HCT116 (cell line): ENCODE data around the gene COL18A1. TPM values are rescaled to one million over a fixed set of nuclear protein-coding genes. Genes with fewer than 3 reads are reported as not detected.

Experiments
- ATAC-seq: fragments of 200-7000 bp; cut with Tn5 transposase; 2 replicates; pipeline ENCODE4 v1.9.1; 2020; ENCODE audit warnings: mild to moderate bottlenecking, moderate library complexity
- BruUV-seq: library from RNA; stranded (reverse); fragments of 400-500 nt; replicated peaks from 2 replicates; lab custom pipeline; 2021; lab: Mats Ljungman, UMichigan
- CTCF ChIA-PET: fragments of 300-600 bp; sonication (Branson Sonifier 250); formaldehyde crosslinking; loops from one replicate; lab custom pipeline; 2021; ENCODE audit warnings: antibody characterized with exemption; lab: Charles Lee
- POLR2A ChIA-PET: fragments of 300-600, 350-600 bp; sonication (Branson Sonifier 250); formaldehyde crosslinking; loops from one replicate; lab custom pipeline; 2021; ENCODE audit warnings: antibody characterized with exemption; lab: Charles Lee
- RAD21 ChIA-PET, 2 experiments: fragments of 300-600 bp; sonication (Branson Sonifier 250); formaldehyde crosslinking; loops; one replicate each; lab custom pipeline; 2023; ENCODE audit warnings: low total read pairs in 2 of 2; ENCODE audit not compliant: uncharacterized antibody in 2 of 2, unreplicated experiment in 2 of 2, low non-redundant PET in 1 of 2; lab: Charles Lee
- DNase-seq: peaks from one replicate; pipeline ENCODE4 v3.0.0-alpha.2; 2010; ENCODE audit warnings: low read depth, low spot score
- H2AFZ ChIP-seq: fragments of 200-600 bp; shearing (Covaris generic), sonication (generic); 2 replicates; pipeline ENCODE4 v1.6.1; 2017; ENCODE audit warnings: low read depth, mixed run types, mixed read lengths, antibody characterized with exemption, low read length; ENCODE audit not compliant: poor library complexity, severe bottlenecking
- H3K27ac ChIP-seq: 2 replicates; pipeline ENCODE4 v1.5.1; 2012; ENCODE audit warnings: low read depth, low read length
- H3K27me3 ChIP-seq: fragments of 200-600 bp; sonication (generic); 2 replicates; pipeline ENCODE4 v1.6.1; 2016; ENCODE audit warnings: mixed run types, low read length, mixed read lengths; ENCODE audit not compliant: insufficient read depth
- H3K36me3 ChIP-seq, 2 experiments: fragments of 200-500 bp in 1 of 2; fragments of 200-600 bp in 1 of 2; sonication (Bioruptor generic) in 1 of 2; sonication (generic) in 1 of 2; 2 replicates each; pipeline versions ENCODE4 v1.5.1 to v1.6.1; 2014 to 2016; ENCODE audit warnings: low read length in 2 of 2, inconsistent platforms in 1 of 2, mixed read lengths in 1 of 2, mixed run types in 1 of 2; ENCODE audit not compliant: insufficient read depth in 2 of 2, control insufficient read depth in 1 of 2
- H3K4me1 ChIP-seq, 2 experiments: fragments of 200-600 bp in 1 of 2; sonication (generic) in 1 of 2; 2 replicates each; pipeline versions ENCODE4 v1.5.1 to v1.6.1; 2012 to 2017; ENCODE audit warnings: low read length in 2 of 2, inconsistent platforms in 1 of 2, mild to moderate bottlenecking in 1 of 2, mixed read lengths in 1 of 2, mixed run types in 1 of 2, moderate library complexity in 1 of 2; ENCODE audit not compliant: insufficient read depth in 2 of 2, control insufficient read depth in 1 of 2
- H3K4me2 ChIP-seq: fragments of 200-600 bp; sonication (generic); 2 replicates; pipeline ENCODE4 v1.6.1; 2017; ENCODE audit warnings: mixed run types, low read length, mixed read lengths
- H3K4me3 ChIP-seq, 2 experiments: fragments of 200-600 bp in 1 of 2; sonication (generic) in 1 of 2; replicated peaks in 1 of 2; 2 replicates each; pipeline ENCODE4 v1.5.1; 2011 to 2016; ENCODE audit warnings: low read length in 2 of 2, control low read depth in 1 of 2, low read depth in 1 of 2, mild to moderate bottlenecking in 1 of 2, mixed read lengths in 1 of 2, mixed run types in 1 of 2
- H3K79me2 ChIP-seq: fragments of 200-600 bp; sonication (generic); 2 replicates; pipeline ENCODE4 v1.6.1; 2017; ENCODE audit warnings: mild to moderate bottlenecking, mixed run types, low read length, moderate library complexity, mixed read lengths; ENCODE audit not compliant: insufficient read depth
- H3K9ac ChIP-seq: fragments of 200-600 bp; sonication (generic); 2 replicates; pipeline ENCODE4 v1.6.1; 2016; ENCODE audit warnings: low read length, mixed read lengths
- H3K9me2 ChIP-seq: fragments of 200-600 bp; sonication (generic), shearing (Covaris generic); 2 replicates; pipeline ENCODE4 v1.6.1; 2017; ENCODE audit warnings: mixed run types, mild to moderate bottlenecking, moderate library complexity; ENCODE audit not compliant: insufficient read depth
- H3K9me3 ChIP-seq, 2 experiments: fragments of 200-500 bp in 1 of 2; fragments of 200-600 bp in 1 of 2; sonication (Bioruptor generic) in 1 of 2; sonication (generic) in 1 of 2; 2 replicates each; pipeline ENCODE4 v1.6.1; 2014 to 2017; ENCODE audit warnings: low read length in 2 of 2, mixed read lengths in 2 of 2, inconsistent platforms in 1 of 2, low read depth in 1 of 2, mild to moderate bottlenecking in 1 of 2, mixed run types in 1 of 2, moderate library complexity in 1 of 2; ENCODE audit not compliant: control insufficient read depth in 1 of 2, insufficient read depth in 1 of 2
- H4K20me1 ChIP-seq: fragments of 200-600 bp; sonication (generic), shearing (Covaris generic); 2 replicates; pipeline ENCODE4 v1.6.1; 2017; ENCODE audit warnings: mixed run types, mild to moderate bottlenecking, moderate library complexity; ENCODE audit not compliant: insufficient read depth
- ATF3 ChIP-seq: IDR thresholded peaks from 2 replicates; pipeline ENCODE4 v1.6.1; 2012
- CTCF ChIP-seq, 3 experiments: fragments of 200-600 bp in 1 of 3; sonication (generic) in 1 of 3; IDR thresholded peaks in 2 of 3; conservative IDR thresholded peaks in 1 of 3; 2 replicates each; pipeline ENCODE4 v1.5.1; 2012 to 2017; ENCODE audit warnings: low read depth in 2 of 3, low read length in 2 of 3, antibody characterized with exemption in 1 of 3, borderline replicate concordance in 1 of 3, control low read depth in 1 of 3, mild to moderate bottlenecking in 1 of 3, mixed read lengths in 1 of 3, mixed run types in 1 of 3, moderate library complexity in 1 of 3; ENCODE audit not compliant: insufficient read depth in 1 of 3
- EGR1 ChIP-seq: IDR thresholded peaks from 2 replicates; pipeline ENCODE4 v1.6.1; 2012; ENCODE audit warnings: low read depth
- ELF1 ChIP-seq: IDR thresholded peaks from 2 replicates; pipeline ENCODE4 v1.6.1; 2012; ENCODE audit warnings: low read depth, borderline replicate concordance
- EZH2 ChIP-seq: fragments of 200-600 bp; sonication (generic); IDR thresholded peaks from 2 replicates; pipeline ENCODE4 v1.6.1; 2017; ENCODE audit warnings: antibody characterized with exemption, mixed run types
- EZH2phosphoT487 ChIP-seq: fragments of 200-600 bp; IDR thresholded peaks from 2 replicates; pipeline ENCODE4 v1.6.1; 2018; ENCODE audit warnings: antibody characterized with exemption, borderline replicate concordance
- FOSL1 ChIP-seq: IDR thresholded peaks from 2 replicates; pipeline ENCODE4 v1.6.1; 2012; ENCODE audit warnings: low read depth
- JUND ChIP-seq: IDR thresholded peaks from 2 replicates; pipeline ENCODE4 v1.6.1; 2012
- SIN3A ChIP-seq: IDR thresholded peaks from 2 replicates; pipeline ENCODE4 v1.6.1; 2012; ENCODE audit warnings: low read depth
- SRF ChIP-seq: IDR thresholded peaks from 2 replicates; pipeline ENCODE4 v1.6.1; 2012; ENCODE audit warnings: low read depth
- TCF7L2 ChIP-seq: IDR thresholded peaks from 2 replicates; pipeline ENCODE4 v1.7.0; 2011; ENCODE audit warnings: borderline replicate concordance, inconsistent platforms; ENCODE audit not compliant: insufficient read depth, insufficient read length; ENCODE audit errors: extremely low read depth
- YY1 ChIP-seq: IDR thresholded peaks from 2 replicates; pipeline ENCODE4 v1.6.1; 2011; ENCODE audit warnings: low read length, low read depth, moderate library complexity, mild to moderate bottlenecking; ENCODE audit not compliant: insufficient replicate concordance; ENCODE audit errors: extremely low read depth
- ZBTB33 ChIP-seq: IDR thresholded peaks from 2 replicates; pipeline ENCODE4 v1.6.1; 2011; ENCODE audit warnings: mild to moderate bottlenecking, low read length, moderate library complexity; ENCODE audit not compliant: insufficient replicate concordance; ENCODE audit errors: extremely low read depth
- ZFX ChIP-seq: fragments of 450-650 bp; IDR thresholded peaks from 2 replicates; pipeline ENCODE4 v1.6.1; 2017
- intact Hi-C: fragments of 100-400 bp; cut with micrococcal nuclease; formaldehyde crosslinking; loops from 2 replicates; pipeline ENCODE4 v1.10.0; 2022
- total RNA-seq: library from RNA; stranded (reverse); gene quantifications from one replicate; pipeline ENCODE4 v1.2.1, GENCODE V29; 2021; ENCODE audit not compliant: unreplicated experiment
- TF ChIP-seq, protein P1 (sequence below): IDR thresholded peaks from 2 replicates; pipeline ENCODE4 v1.6.1; 2012
- TF ChIP-seq, protein P2 (sequence below): IDR thresholded peaks from 2 replicates; pipeline ENCODE4 v1.6.1; 2012; ENCODE audit warnings: low read depth

The COL18A1 gene
- total RNA-seq, 1 experiment from 2014 or later: 59.5 TPM

DNA sequence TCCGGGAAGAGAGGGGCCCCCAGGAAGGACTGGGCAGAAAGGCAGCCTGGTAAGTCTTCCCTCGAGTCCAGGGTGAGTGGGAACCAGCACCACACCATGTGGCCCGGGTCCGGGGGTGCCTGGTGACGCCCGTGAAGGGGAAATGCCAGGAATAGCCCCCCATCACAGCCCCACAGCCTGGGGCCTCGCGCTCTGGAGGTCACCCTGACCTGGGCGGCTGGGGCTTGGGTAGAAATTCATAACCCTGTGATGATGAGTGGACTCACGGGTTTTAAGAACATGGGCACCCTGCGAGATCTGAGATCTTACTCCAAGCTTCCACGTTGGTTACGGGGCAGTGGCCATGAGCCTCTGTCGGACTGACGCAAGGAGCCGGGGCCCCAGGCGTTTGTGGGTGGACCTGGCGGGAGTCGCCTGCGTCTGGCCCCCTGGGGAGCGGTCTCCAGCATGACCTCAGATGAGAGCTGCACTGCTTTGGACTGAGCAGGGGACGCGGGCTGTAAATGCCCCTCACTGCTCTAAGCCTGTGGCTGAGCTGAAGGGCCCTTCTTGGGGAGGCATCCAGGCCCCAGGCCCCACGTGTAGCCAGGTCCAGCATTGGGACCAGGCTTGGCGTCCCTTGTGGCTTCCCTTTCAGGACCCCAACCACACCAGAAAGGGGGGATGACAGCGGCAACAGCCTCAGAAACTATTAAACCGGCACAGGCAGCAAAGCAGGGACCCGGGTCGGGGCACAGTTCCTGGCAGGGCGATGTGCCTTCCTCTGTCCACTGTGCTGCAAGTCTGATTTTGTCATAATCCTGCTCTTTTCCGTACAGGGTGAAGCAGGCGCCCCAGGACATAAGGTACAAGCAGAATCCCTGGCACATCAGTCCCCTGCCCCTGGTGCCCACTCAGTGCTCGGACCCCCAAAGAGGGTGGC lies 77.3 kb downstream of the COL18A1 start:
- peaks cover 0 to 21% of the 10 kb centered on the region in 2 experiments; a peak in 1 of 4 replicates for H3K36me3 ChIP-seq
- no peak for TF ChIP-seq EZH2
- no peak for TF ChIP-seq FOSL1
- TF ChIP-seq CTCF (IDR thresholded peaks at IDR 0.05 in 2 of 3, conservative IDR thresholded peaks at IDR 0.05 in 1 of 3; ENCODE audit: borderline replicate concordance in 1 of 3, insufficient read depth in 1 of 3, low read depth in 2 of 3, low read length in 2 of 3): no peak
- TF ChIP-seq SIN3A: no peak
- TF ChIP-seq, protein P1, sequence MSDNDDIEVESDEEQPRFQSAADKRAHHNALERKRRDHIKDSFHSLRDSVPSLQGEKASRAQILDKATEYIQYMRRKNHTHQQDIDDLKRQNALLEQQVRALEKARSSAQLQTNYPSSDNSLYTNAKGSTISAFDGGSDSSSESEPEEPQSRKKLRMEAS: no peak
- no peak for TF ChIP-seq TCF7L2
- TF ChIP-seq ZBTB33: no peak
- TF ChIP-seq ZFX: no peak
- no peak for TF ChIP-seq JUND
- TF ChIP-seq ATF3: no peak
- TF ChIP-seq YY1: no peak
- no peak for TF ChIP-seq SRF
- no peak for TF ChIP-seq EZH2phosphoT487
- TF ChIP-seq, protein P2, sequence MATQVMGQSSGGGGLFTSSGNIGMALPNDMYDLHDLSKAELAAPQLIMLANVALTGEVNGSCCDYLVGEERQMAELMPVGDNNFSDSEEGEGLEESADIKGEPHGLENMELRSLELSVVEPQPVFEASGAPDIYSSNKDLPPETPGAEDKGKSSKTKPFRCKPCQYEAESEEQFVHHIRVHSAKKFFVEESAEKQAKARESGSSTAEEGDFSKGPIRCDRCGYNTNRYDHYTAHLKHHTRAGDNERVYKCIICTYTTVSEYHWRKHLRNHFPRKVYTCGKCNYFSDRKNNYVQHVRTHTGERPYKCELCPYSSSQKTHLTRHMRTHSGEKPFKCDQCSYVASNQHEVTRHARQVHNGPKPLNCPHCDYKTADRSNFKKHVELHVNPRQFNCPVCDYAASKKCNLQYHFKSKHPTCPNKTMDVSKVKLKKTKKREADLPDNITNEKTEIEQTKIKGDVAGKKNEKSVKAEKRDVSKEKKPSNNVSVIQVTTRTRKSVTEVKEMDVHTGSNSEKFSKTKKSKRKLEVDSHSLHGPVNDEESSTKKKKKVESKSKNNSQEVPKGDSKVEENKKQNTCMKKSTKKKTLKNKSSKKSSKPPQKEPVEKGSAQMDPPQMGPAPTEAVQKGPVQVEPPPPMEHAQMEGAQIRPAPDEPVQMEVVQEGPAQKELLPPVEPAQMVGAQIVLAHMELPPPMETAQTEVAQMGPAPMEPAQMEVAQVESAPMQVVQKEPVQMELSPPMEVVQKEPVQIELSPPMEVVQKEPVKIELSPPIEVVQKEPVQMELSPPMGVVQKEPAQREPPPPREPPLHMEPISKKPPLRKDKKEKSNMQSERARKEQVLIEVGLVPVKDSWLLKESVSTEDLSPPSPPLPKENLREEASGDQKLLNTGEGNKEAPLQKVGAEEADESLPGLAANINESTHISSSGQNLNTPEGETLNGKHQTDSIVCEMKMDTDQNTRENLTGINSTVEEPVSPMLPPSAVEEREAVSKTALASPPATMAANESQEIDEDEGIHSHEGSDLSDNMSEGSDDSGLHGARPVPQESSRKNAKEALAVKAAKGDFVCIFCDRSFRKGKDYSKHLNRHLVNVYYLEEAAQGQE: no peak
- TF ChIP-seq ELF1: no peak
- no peak for TF ChIP-seq EGR1
- ATAC-seq: no peak
- intact Hi-C loops: no loop called here
- ChIA-PET POLR2A (no interaction called here), RAD21 (no interaction called here), CTCF (no interaction called here)
- no peak overlapping the region for H3K27ac ChIP-seq
- no peaks in the 10 kb centered on the region for H3K4me1 ChIP-seq
- no peak for DNase-seq
- no TSS peak for BruUV-seq
- H4K20me1 ChIP-seq: no peaks in the 10 kb centered on the region
- no peaks in the 10 kb centered on the region for H3K79me2 ChIP-seq
- no peaks in the 10 kb centered on the region for H3K9me3 ChIP-seq
- H3K27me3 ChIP-seq: no peaks in the 10 kb centered on the region
- no peak overlapping the region for H3K9ac ChIP-seq
- no peaks in the 10 kb centered on the region for H3K9me2 ChIP-seq
- H2AFZ ChIP-seq: no peak overlapping the region
- H3K4me2 ChIP-seq: no peak overlapping the region
- H3K4me3 ChIP-seq: no peak overlapping the region
